Right lobe of liver (tissue), 6 donors: ENCODE measurements around the gene RNLS. TPM values are rescaled to one million over a fixed set of nuclear protein-coding genes. Genes with fewer than 3 reads are reported as not detected.
A peak's percentile ranks its signal among the peaks of the same experiment; 100 is the strongest.

ENCODE experiments used
- ATAC-seq, 4 donors: fragments of 200-7000 bp; cut with Tn5 transposase; one replicate each; pipeline ENCODE4 v1.9.1; 2020; ENCODE audit warnings: mild to moderate bottlenecking in 4 of 4, moderate library complexity in 4 of 4
- DNase-seq, 3 donors: peaks; one replicate each; pipeline ENCODE4 v3.0.0-alpha.2; 2020
- H3K27ac ChIP-seq, 3 donors: fragments of 200-600 bp; one replicate each; pipeline ENCODE4 v1.8.0; 2022
- H3K27me3 ChIP-seq, 2 donors: fragments of 200-600 bp; one replicate each; pipeline ENCODE4 v1.8.0; 2022
- H3K36me3 ChIP-seq, 4 donors: fragments of 200-600 bp; sonication (generic) in 1 of 4; one replicate each; pipeline versions ENCODE4 v1.5.1 to v1.8.0; 2017 to 2022; ENCODE audit warnings: control low read depth in 1 of 4
- H3K4me1 ChIP-seq, 4 donors: fragments of 200-600 bp; sonication (generic) in 1 of 4; one replicate each; pipeline versions ENCODE4 v1.5.1 to v1.8.0; 2017 to 2022; ENCODE audit warnings: control low read depth in 1 of 4
- H3K4me3 ChIP-seq, 3 donors: fragments of 200-600 bp; one replicate each; pipeline ENCODE4 v1.8.0; 2022
- H3K9me3 ChIP-seq, 4 donors: fragments of 200-600 bp; sonication (generic) in 1 of 4; one replicate each; pipeline versions ENCODE4 v1.5.1 to v1.8.0; 2017 to 2022; ENCODE audit warnings: control low read depth in 1 of 4
- CTCF ChIP-seq, 4 donors: fragments of 200-600 bp in 3 of 4; fragments of 450-650 bp in 1 of 4; IDR thresholded peaks; one replicate each; pipeline versions ENCODE4 v1.5.1 to v1.8.0; 2016 to 2022; ENCODE audit warnings: antibody characterized with exemption in 4 of 4, mild to moderate bottlenecking in 2 of 4
- POLR2A ChIP-seq: fragments of 450-650 bp; IDR thresholded peaks from one replicate; pipeline ENCODE4 v1.6.1; 2017; ENCODE audit warnings: antibody characterized with exemption, mild to moderate bottlenecking
- WGBS: methylation state at CpG from one replicate; pipeline ENCODE4 v1.1.6; 2018; ENCODE audit warnings: low coverage, low lambda C conversion rate; ENCODE audit not compliant: insufficient coverage; ENCODE audit errors: missing lambda C conversion rate; 5-methylcytosine and 5-hydroxymethylcytosine counted together
- intact Hi-C, 2 donors: fragments of 100-400 bp; cut with DNase I; formaldehyde crosslinking; loops; one replicate each; pipeline versions ENCODE4 v1.11.2 to v1.14.1; 2022
- total RNA-seq, 6 experiments: library from RNA; depleted of rRNA in 2 of 6; stranded (reverse); fragments of >200 nt in 2 of 6; fragmentation: NEBNext Ultra II Directional in 3 of 6; extraction: Animal tissue kit (Norgen Biotek cat#: 25700) in 3 of 6; gene quantifications; one replicate each; pipeline versions ENCODE4 v1.1.0 to v1.2.4, GENCODE V29; 2016 to 2023
- donor health status: DM: no; HTN: yes; CAD: no.
- donor health status: DM: no; HTN: no; CAD: no.
- donor health status: DM: no; HTN: no; CAD: no.
- donor health status: DM: no; HTN: yes; CAD: no.
- donor health status: DM: no; HTN: yes; CAD: no.

Gene RNLS
- total RNA-seq, 6 experiments from 2014 or later = 5.9 to 10.5 (median 7.3) TPM

DNA sequence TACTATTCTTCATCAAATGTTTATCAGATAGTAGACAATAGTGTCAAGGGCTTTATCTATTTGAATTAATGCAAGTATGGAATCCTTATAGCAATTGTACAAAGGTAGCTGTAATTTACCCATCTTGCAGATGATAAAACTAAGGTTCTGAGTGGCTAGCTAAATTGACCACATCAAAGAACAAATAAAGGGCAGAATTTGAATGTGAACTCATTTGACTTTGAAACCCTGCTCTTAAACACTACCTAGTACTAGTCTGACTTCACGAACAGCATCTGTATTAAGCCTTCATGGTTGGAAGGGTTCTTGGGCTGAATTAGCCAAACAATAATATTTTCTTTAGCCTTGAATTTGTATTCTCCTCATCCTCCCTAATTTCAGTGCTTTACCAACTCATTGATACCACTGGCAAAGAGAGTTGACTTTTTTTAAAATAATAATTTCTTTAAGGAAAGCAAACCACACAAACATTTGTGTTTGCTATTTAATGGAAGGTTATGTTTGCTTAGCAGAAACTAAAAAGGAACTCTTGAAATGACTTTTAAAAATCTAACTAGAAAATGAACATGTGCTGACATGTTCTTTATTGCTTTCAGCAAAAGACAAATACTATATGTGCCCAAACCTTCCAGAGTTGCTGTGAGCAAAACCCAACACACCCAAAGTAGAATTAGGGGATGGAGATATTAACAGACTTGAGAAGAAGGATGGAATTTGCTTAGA, 322.6 kb downstream of the RNLS start:
- TF ChIP-seq CTCF (IDR thresholded peaks at IDR 0.05) (no peak), POLR2A (no peak)
- ATAC-seq (no peak), DNase-seq (no peak)
- H3K27me3 ChIP-seq = no peaks in the 10 kb centered on the region
- H3K36me3 ChIP-seq = no peaks in the 10 kb centered on the region
- intact Hi-C loops = no loop called here
- no peak overlapping the region for H3K27ac ChIP-seq
- no peak overlapping the region for H3K4me3 ChIP-seq
- H3K9me3 ChIP-seq = no peaks in the 10 kb centered on the region
- no peaks in the 10 kb centered on the region for H3K4me1 ChIP-seq
- 80% methylated on average over 1 of the region's 1 CpG for WGBS

DNA sequence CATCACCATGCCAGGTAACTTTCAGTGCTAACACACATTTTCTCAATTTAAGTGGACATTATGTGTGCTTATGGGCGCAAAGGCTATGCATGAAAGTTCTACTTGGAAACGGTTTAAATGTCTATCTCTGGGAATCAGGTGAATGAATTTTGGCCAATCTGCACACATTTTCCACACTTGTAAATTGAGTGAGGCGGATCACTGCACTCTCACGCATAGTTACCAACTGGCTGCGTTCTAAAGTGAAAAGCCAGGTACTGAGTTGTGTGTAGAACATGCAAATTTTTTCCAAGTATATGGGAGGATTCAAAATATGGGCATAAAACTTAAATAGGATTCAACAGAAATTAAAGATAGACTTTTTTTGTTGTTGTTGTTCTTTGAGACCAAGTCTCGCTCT, 323.7 kb downstream of the RNLS start:
- no peak for DNase-seq
- H3K27ac ChIP-seq = no peak overlapping the region
- no peak for ATAC-seq
- TF ChIP-seq CTCF (IDR thresholded peaks at IDR 0.05) (no peak), POLR2A (no peak)
- H3K4me1 ChIP-seq = no peaks in the 10 kb centered on the region
- WGBS = 97% methylated on average over 6 of the region's 6 CpGs
- H3K36me3 ChIP-seq = no peaks in the 10 kb centered on the region
- H3K9me3 ChIP-seq = no peaks in the 10 kb centered on the region
- H3K4me3 ChIP-seq = no peak overlapping the region
- intact Hi-C loops = no loop called here
- H3K27me3 ChIP-seq = no peaks in the 10 kb centered on the region

DNA sequence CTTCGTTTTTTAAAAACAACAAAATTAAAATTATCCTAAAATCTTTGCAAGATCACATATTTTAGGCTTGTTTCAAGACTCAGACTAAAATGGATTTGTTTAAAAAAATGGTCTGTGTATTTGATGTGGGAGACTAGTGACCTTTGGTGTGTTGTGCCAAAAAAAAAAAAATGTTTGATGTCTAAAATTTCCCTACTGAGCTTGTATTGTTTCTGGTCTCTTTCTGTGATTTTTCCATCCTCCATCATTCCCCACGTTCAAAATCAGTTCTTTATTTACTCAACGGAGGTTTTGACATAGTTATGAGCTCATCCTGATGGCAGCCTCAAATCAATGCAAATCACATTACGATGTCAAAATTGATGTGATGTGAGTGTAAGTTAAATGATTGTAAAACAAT, 326.2 kb downstream of the RNLS start:
- DNase-seq = no peak
- no peak overlapping the region for H3K4me3 ChIP-seq
- H3K4me1 ChIP-seq = no peaks in the 10 kb centered on the region
- TF ChIP-seq CTCF (IDR thresholded peaks at IDR 0.05) = no peak
- no peak for TF ChIP-seq POLR2A
- H3K9me3 ChIP-seq = no peaks in the 10 kb centered on the region
- ATAC-seq = no peak
- no peaks in the 10 kb centered on the region for H3K27me3 ChIP-seq
- intact Hi-C loops = no loop called here
- 35% methylated on average over 4 of the region's 4 CpGs for WGBS
- H3K36me3 ChIP-seq = no peaks in the 10 kb centered on the region
- H3K27ac ChIP-seq = peak overlapping the region in 1 of 3 donors; percentile 4

DNA sequence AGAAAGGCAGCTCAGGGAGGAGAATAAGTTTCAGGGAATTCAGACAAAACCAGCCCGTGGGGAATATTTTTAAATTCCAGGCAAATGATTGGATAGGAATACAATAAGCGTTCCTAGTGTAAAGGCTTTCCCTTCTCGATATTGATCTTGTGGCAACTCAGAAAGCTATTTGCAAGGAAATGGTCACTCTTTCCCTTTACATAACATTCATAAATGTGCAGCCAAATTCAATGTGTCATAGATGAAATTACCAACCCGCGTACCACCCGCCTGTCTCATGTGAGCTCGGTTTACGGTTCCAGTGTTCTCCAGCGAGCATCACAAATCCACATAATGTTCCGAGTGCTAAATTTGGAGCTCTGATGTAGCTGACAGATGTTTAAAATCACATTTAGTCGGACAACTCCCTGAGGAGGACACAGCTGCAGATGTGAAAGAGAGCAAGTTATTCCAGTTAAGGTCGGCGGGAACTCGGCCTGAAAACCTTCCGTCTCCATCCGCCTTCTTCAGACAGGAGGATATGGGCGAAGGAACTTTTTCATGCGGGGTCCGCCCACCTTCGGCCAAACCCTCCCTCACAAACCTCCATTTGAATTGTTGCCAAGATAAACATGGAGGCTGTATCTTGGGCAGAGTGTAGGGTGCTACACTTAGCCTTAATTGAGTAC, 327.0 kb downstream of the RNLS start:
- TF ChIP-seq CTCF (IDR thresholded peaks at IDR 0.05) (no peak), POLR2A (no peak)
- peak overlapping the region in 1 of 3 donors; percentile 4 for H3K27ac ChIP-seq
- no peak overlapping the region for H3K4me3 ChIP-seq
- no peak for DNase-seq
- 81% methylated on average over 20 of the region's 20 CpGs for WGBS
- no peaks in the 10 kb centered on the region for H3K9me3 ChIP-seq
- H3K36me3 ChIP-seq = no peaks in the 10 kb centered on the region
- no peaks in the 10 kb centered on the region for H3K27me3 ChIP-seq
- H3K4me1 ChIP-seq = no peaks in the 10 kb centered on the region
- no peak for ATAC-seq
- intact Hi-C loops = no loop called here
